NCI-H82 treated with DMSO at 0.1 percent for 48 hours (cell line): ENCODE measurements around the gene ZNF423.
A peak's percentile ranks its signal among the peaks of the same experiment; 100 is the strongest.

Source experiments
- DNase-seq: peaks from one replicate; lab custom pipeline; 2025; ENCODE audit not compliant: unreplicated experiment; lab: John Stamatoyannopoulos, UW

The ZNF423 gene

GRCh38 chr16:49731911-49732310 lies 124.0 kb downstream of the ZNF423 start:
- no peak for DNase-seq

- no peak for DNase-seq
Observed at GRCh38 chr16:49730772-49731171, 125.1 kb downstream of the ZNF423 start.

- DNase-seq: no peak
Observed at GRCh38 chr16:49727611-49728010, 128.3 kb downstream of the ZNF423 start.

- DNase-seq: no peak
Observed at GRCh38 chr16:49726155-49726554, 129.8 kb downstream of the ZNF423 start.

GRCh38 chr16:49725651-49726050 lies 130.3 kb downstream of the ZNF423 start:
- DNase-seq: no peak

- DNase-seq: no peak
Observed at GRCh38 chr16:49724774-49725173, 131.1 kb downstream of the ZNF423 start.

- DNase-seq: no peak
Observed at GRCh38 chr16:49723310-49723709, 132.6 kb downstream of the ZNF423 start.

GRCh38 chr16:49720225-49720624 lies 135.7 kb downstream of the ZNF423 start:
- DNase-seq: no peak

GRCh38 chr16:49717689-49718088 lies 138.2 kb downstream of the ZNF423 start:
- DNase-seq: no peak

- DNase-seq: no peak
Observed at GRCh38 chr16:49716339-49716934, 139.5 kb downstream of the ZNF423 start.

- DNase-seq: no peak
Observed at GRCh38 chr16:49713770-49714169, 142.1 kb downstream of the ZNF423 start.

GRCh38 chr16:49712542-49712941 lies 143.4 kb downstream of the ZNF423 start:
- DNase-seq: no peak

- no peak for DNase-seq
Observed at GRCh38 chr16:49712106-49712505, 143.8 kb downstream of the ZNF423 start.

- DNase-seq: no peak
Observed at GRCh38 chr16:49709057-49709456, 146.9 kb downstream of the ZNF423 start.

GRCh38 chr16:49708491-49708890 lies 147.4 kb downstream of the ZNF423 start:
- DNase-seq: no peak

- no peak for DNase-seq
Observed at GRCh38 chr16:49706620-49707355, 149.1 kb downstream of the ZNF423 start.

GRCh38 chr16:49704586-49705155 lies 151.2 kb downstream of the ZNF423 start:
- no peak for DNase-seq

- no peak for DNase-seq
Observed at GRCh38 chr16:49703483-49703882, 152.4 kb downstream of the ZNF423 start.

GRCh38 chr16:49701789-49702494 lies 154.0 kb downstream of the ZNF423 start:
- peak; percentile 56 for DNase-seq

- no peak for DNase-seq
Observed at GRCh38 chr16:49701065-49701685, 154.7 kb downstream of the ZNF423 start.
